ENCODE results near the gene MYL5. TPM values are rescaled to one million over a fixed set of nuclear protein-coding genes. Genes with fewer than 3 reads are reported as not detected.
"Not testable (repeated sequence)": the region's sequence is repeated elsewhere in the genome, so short reads cannot be mapped to it uniquely, and the experiment has no call there.

Gene MYL5
- total RNA-seq, 1 donor from 2014 or later = 443 TPM

GRCh38 chr4:635851-636627 lies 38.3 kb upstream of the MYL5 start:
- DNase-seq = no peak

DNA sequence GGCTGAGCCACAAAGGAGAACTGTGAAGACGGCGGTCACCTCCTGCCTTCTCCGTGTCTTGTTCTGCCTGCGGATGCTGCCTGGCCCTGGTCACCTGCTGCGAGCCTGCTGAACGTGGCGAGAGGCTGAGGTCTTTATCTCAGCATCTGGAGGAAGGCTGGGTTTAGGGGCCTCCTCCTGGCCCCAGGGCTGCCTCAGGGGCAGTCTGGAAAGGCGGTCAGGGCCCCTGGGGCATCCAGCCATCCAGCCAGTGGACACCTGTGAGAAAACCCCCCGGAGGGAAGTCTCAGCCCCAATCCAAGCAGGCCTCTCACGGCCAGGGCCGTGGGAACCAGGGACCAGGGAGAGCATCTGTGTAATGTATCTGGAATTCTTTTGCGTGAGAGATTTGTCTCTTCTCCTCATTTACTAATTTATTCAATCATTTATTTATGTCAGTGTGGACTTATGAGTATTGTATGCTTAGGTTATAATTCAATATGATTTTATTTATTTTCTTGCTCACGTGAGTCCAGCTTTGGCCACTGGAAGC lies 37.6 kb upstream of the MYL5 start:
- no peak for DNase-seq

GRCh38 chr4:637536-638280 lies 36.6 kb upstream of the MYL5 start:
- no peak for DNase-seq

- not testable (repeated sequence) for DNase-seq
Measured at GRCh38 chr4:642366-642765, 32.0 kb upstream of the MYL5 start.

DNA sequence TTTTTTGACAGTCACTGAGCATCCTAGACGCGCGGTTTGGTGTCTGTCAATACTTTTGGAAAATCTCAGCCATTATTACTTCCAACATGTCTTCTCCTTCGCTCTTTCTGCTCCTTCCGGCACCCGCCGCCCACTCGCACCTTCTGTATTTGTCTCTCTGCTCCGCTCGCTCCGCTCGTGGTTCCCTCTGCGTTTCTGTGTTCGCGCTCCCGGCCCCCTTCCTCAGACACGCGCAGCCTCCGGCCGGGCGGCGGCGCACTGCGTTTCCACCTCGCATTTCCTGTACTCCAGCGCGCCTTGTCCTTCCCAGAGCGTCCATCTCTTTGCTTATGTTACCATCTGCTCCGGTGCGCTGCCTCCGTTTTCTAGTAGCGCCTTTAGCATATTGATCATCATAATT lies 27.9 kb upstream of the MYL5 start:
- no peak for DNase-seq

- no peak for DNase-seq
Measured at GRCh38 chr4:647481-647880, 26.9 kb upstream of the MYL5 start.

GRCh38 chr4:648579-649292 lies 25.6 kb upstream of the MYL5 start:
- DNase-seq = peak; percentile 71

DNA sequence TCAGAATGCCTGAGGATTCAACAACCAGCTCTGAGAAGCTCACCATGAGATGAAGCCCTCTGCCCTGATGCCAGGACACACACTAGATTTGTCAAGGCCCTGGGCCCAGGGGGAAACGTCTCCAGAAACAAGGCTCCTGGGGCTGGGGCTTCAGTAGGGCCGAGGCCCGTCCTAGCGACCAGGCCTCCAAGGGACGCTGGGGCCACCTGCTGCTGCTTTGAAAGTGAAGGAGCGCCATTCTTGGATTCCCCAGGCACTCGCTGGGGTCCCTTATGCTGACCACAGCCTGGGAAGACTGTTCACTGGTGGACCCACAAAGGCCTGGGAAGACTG lies 25.1 kb upstream of the MYL5 start:
- no peak for DNase-seq

DNA sequence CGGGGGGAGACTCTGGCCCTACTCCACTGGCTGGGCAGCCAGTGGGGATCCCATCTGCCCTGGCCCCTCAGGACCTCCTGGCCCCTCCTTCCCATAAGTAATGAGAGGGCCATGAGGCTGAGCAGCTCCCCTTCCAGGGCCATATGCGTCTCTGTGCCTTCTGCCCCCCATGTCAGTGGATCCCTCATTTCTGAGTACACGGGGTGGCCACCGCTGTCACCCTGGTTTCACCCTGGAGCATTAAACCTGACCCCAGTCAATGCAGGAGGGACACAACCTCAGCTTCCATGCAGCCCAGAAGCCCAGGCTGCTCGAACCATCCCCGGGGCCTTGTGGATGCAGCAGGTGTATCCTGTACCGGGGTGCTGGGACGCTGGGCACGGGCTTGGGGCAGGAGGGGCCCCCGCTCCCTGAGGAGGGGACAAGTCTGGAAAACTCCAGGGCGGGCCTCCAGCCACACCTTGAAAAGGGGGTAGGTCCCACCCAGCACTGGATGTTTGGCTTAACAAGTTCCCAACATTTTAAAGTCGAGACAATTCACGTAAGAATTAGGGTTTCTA lies 24.5 kb upstream of the MYL5 start:
- no peak for DNase-seq

DNA sequence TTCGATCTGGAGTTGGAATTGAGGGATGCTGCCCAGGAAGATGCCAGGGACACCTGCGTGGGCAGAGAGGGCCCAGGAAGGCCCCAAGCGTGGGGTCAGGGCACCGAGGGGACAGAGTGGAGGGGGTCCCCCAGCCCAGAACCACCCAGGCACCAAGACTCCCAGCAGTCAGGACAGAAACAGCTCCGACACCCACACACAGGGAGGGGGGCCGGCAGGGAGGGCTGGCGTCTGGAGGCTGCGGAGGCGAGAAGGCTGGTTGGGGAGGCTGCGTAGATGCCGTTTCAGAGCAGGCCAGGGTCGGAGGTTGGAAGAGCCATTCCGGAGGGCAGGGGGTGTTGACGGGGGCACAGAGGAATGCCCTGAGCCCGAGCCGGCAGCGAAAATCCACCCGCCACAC lies 23.9 kb upstream of the MYL5 start:
- no peak for DNase-seq

- DNase-seq = peak; percentile 46
Measured at GRCh38 chr4:650951-651883, 23.1 kb upstream of the MYL5 start.

DNA sequence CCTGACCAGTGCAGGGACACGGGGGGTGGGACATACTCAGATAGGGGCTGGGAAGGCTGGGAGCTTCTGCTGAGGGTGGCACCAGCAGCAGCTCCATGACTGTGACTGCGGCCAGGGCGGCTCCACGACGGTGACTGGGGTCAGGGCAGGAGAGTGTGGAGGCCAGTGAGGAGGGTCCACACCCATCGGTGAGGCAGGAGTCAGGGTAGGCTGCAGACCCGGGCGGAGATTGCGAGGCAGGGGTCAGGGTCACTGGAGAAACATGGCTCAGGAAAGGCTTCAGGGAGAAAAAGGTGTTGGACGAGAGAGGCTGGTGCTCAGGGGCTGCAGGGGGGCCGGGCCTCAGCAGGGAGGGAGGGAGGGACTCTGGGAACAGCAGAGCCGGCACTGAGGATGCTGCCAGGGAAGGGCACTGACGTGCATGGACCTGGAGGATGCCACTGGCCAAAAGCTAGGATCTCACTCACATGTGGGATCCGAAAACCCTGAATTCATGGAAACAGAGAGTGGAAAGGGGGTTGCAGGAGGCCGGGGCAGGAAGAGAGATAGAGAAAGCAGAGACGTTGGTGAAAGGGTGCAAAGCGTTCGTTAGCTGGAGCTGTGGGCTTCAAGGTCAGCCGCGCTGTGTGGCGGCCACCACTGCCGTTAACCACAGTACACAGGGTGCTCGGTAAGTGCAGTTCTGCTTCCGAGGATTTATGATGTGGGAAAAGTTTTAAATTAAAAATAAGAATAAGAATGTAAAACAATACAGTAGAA lies 22.3 kb upstream of the MYL5 start:
- no peak for DNase-seq

DNA sequence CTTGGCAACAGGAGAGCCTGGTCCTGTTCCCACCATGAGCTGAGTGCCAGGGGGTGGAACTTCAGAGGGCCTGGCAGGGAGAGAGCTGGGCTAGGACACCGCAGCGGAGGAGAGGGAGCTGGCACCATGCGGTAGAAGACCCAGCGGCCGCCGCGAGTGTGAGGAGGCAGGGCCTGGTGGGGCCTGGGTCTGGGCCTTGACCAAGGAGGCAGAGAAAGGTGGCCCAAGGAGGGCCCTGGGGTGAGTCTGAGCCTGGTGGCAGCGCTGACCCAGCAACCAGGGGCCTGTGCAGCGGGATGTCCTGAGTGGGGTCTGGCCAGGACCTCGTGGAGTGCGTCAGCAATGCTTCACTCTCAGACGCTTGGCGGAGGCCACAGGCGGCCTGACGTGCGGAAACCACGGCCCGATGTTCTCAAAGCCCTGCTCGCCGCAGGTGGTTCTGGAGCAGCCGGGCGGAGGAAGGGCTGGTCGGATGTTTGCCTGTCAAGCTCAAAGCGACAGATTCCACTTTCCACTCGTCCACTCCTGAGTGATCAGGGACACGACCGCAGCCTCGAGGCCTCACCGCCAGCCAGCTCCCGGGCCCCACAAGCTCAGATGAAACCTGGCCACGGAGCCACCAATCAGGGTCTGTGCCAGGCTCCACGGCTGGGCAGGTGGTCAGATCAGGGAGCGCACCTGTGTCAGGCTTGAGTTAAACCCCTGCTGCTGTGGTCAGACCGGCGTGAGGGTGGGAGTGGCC lies 21.1 kb upstream of the MYL5 start:
- DNase-seq = no peak

- DNase-seq = no peak
Measured at GRCh38 chr4:653831-654502, 20.4 kb upstream of the MYL5 start.

DNA sequence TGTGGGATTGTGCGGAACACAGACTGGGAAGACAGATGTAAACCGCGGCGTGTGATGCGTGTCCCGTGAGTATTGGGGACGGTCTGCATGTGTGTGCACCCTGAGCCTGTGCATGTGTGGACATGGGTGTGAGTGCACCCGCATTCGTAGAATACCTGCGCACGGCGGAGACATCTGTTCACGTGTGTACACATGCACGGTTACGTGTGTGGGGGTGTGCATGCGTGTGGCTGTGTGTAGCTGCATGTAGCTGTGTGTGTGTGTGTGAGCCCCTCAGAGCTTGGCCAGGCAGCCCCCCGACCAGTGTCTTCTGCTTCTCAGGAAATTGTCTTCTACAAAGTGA lies 19.9 kb upstream of the MYL5 start:
- DNase-seq = no peak

DNA sequence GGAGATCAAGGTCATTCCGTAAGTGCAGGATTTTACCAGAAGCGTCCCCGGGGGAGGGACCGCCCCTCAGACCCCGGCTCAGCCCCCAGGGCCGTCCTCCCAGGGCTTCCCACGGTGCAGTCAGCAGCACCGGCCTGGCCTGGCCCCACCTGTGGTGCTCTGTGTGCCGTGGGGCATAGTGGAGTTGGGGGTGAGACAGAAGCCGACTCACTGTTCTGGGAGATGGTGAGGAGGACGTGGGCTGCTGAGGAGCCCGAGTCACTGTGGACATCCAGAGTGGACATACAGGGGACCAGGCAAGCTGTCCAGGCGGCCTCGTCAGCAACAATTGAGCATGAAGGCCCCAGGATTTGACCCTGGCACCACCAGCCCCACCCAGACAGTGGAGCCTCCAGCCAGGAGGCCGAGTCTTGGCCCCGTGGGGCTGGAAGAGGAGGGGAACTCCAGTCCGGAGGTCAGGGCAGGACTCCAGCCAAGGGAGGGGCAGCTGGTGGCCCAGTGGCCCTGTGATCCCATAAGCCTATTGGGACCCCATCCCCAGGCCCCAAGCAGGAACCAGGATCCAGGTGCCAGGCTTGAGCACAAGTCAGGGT lies 19.4 kb upstream of the MYL5 start:
- DNase-seq = no peak

DNA sequence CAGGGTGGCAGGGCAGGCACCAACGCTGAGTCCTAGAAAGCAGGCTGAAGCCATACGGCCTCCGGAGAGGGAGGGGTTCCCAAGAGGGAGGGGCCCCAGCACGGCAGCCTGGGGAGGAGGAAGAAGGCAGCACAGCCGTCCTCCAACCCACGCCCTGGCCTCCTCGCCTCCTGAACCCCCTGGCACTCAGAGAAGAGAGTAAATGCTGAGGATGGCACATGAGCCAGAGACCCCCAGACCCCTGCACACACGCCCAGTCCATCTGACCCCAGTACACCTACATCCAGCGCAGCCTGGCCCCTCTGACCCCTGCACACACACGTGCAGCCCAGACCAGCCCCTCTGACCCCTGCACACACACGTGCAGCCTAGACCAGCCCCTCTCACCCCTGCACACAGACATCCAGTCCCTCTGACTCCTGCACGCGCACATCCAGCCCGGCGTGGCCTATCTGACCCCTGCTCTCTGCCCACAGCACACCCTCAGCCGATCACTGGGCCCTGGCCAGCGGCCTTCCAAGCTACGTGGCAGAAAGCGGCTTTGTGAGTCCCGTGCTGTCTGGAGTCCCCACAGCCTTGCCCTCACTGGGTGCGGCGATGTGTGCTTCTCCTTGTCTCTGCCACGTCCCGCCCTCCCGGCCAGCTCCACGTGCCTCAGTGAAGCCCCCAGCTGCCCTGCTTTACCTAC lies 18.7 kb upstream of the MYL5 start:
- DNase-seq = no peak

Data from tongue (tissue), 2 donors.